Measurements from ENCODE around the gene FARSA. TPM values are rescaled to one million over a fixed set of nuclear protein-coding genes. Genes with fewer than 3 reads are reported as not detected.
A peak's percentile ranks its signal among the peaks of the same experiment; 100 is the strongest.

Gene FARSA
- total RNA-seq, 6 experiments from 2014 or later = 22.9 to 46.2 (median 29.0) TPM

- 0% methylated on average over 13 of the region's 38 CpGs for WGBS (ENCODE audit: insufficient coverage, low coverage, low lambda C conversion rate, missing lambda C conversion rate)
- peaks cover 0 to 13% (median 0%) of the 10 kb centered on the region in 4 donors for H3K4me1 ChIP-seq
- ATAC-seq (peak; percentile 90 to 95 (median 93)), DNase-seq (peak; percentile 98 to 99 (median 98))
- intact Hi-C loops (cut with DNase I) = loop anchor here in 1 of 2 donors (10.0 kb wide), 1 partner anchor 54 kb away; the partner anchor contains the start of genes CALR and FARSA
- peak; percentile 91 for TF ChIP-seq POLR2A (IDR thresholded peaks at IDR 0.05)
- TF ChIP-seq CTCF (IDR thresholded peaks at IDR 0.05) = no peak
- no peaks in the 10 kb centered on the region for H3K27me3 ChIP-seq
- H3K27ac ChIP-seq = peak within 1 kb of the TSS; percentile 63 to 71 (median 68)
- H3K36me3 ChIP-seq = peaks cover 0 to 5% (median 0%) of the 10 kb centered on the region in 4 donors
- H3K9me3 ChIP-seq = peaks cover 0 to 5% (median 0%) of the 10 kb centered on the region in 4 donors
- peak within 1 kb of the TSS; percentile 51 to 72 (median 70) for H3K4me3 ChIP-seq
Measured at GRCh38 chr19:12881172-12881808, 52.2 kb downstream of the FARSA start, which contains the start of gene DNASE2. Gene DNASE2, minus strand, starts transcription at chr19:12881449. Its CDS starts 74 bp downstream, at chr19:12881375.

- H3K27me3 ChIP-seq = no peaks in the 10 kb centered on the region
- 20% methylated on average over 22 of the region's 29 CpGs for WGBS (ENCODE audit: insufficient coverage, low coverage, low lambda C conversion rate, missing lambda C conversion rate)
- peaks cover 0 to 5% (median 0%) of the 10 kb centered on the region in 4 donors for H3K36me3 ChIP-seq
- ATAC-seq (peak; percentile 19 to 41 (median 28)), DNase-seq (peak in 1 of 3 donors; percentile 68)
- H3K27ac ChIP-seq = peak overlapping the region; percentile 63 to 71 (median 68)
- peaks cover 0 to 5% (median 0%) of the 10 kb centered on the region in 4 donors for H3K9me3 ChIP-seq
- H3K4me1 ChIP-seq = peaks cover 0 to 13% (median 0%) of the 10 kb centered on the region in 4 donors
- intact Hi-C loops (cut with DNase I) = loop anchor here in 1 of 2 donors (10.0 kb wide), 1 partner anchor 54 kb away; the partner anchor contains the start of genes CALR and FARSA
- no peak for TF ChIP-seq POLR2A (IDR thresholded peaks at IDR 0.05)
- TF ChIP-seq CTCF (IDR thresholded peaks at IDR 0.05) = no peak
- H3K4me3 ChIP-seq = peak overlapping the region; percentile 51 to 72 (median 70)
Measured at GRCh38 chr19:12880551-12881171, 52.9 kb downstream of the FARSA start.

- DNase-seq (no peak), ATAC-seq (no peak)
- no peak for TF ChIP-seq POLR2A (IDR thresholded peaks at IDR 0.05)
- no peak for TF ChIP-seq CTCF (IDR thresholded peaks at IDR 0.05)
- peaks cover 0 to 5% (median 0%) of the 10 kb centered on the region in 4 donors for H3K36me3 ChIP-seq
- intact Hi-C loops (cut with DNase I) = no loop called here
- H3K27ac ChIP-seq = no peak overlapping the region
- WGBS (ENCODE audit: insufficient coverage, low coverage, low lambda C conversion rate, missing lambda C conversion rate) = 87% methylated on average over 4 of the region's 6 CpGs
- H3K27me3 ChIP-seq = no peaks in the 10 kb centered on the region
- H3K4me1 ChIP-seq = no peaks in the 10 kb centered on the region
- no peaks in the 10 kb centered on the region for H3K9me3 ChIP-seq
- no peak overlapping the region for H3K4me3 ChIP-seq
Measured at GRCh38 chr19:12875086-12875485, 58.4 kb downstream of the FARSA start.

GRCh38 chr19:12873891-12874745 lies 59.4 kb downstream of the FARSA start:
- peaks cover 0 to 5% (median 0%) of the 10 kb centered on the region in 4 donors for H3K36me3 ChIP-seq
- no peak for DNase-seq

More at GRCh38 chr19:12873891-12874745, 59.4 kb downstream of the FARSA start:
- Histone ChIP-seq H3K9me3 (no peaks in the 10 kb centered on the region), H3K4me3 (peak overlapping the region in 1 of 3 donors; percentile 27), H3K27me3 (no peaks in the 10 kb centered on the region), H3K27ac (no peak overlapping the region), H3K4me1 (no peaks in the 10 kb centered on the region)
- TF ChIP-seq CTCF (IDR thresholded peaks at IDR 0.05) (no peak), POLR2A (IDR thresholded peaks at IDR 0.05) (no peak)
- 94% methylated on average over 21 of the region's 86 CpGs for WGBS (ENCODE audit: insufficient coverage, low coverage, low lambda C conversion rate, missing lambda C conversion rate)
- peak in 1 of 4 donors; percentile 5 for ATAC-seq
- intact Hi-C loops (cut with DNase I) = no loop called here
